Measurements from ENCODE around the gene TAS2R30. TPM values are rescaled to one million over a fixed set of nuclear protein-coding genes. Genes with fewer than 3 reads are reported as not detected.

TAS2R30 gene
- total RNA-seq, 4 donors from 2014 or later, result 10.4 to 26.2 (median 17.9) TPM

GRCh38 chr12:11162502-11162901, 28.1 kb upstream of the TAS2R30 start:
- no peak overlapping the region for H3K4me3 ChIP-seq (replicated peaks in 1 of 3)
- H3K36me3 ChIP-seq, result no peaks in the 10 kb centered on the region
- DNase-seq, result no peak
- no peaks in the 10 kb centered on the region for H3K9me3 ChIP-seq
- TF ChIP-seq CTCF (IDR thresholded peaks at IDR 0.05), result no peak
- no peak for TF ChIP-seq POLR2A (IDR thresholded peaks at IDR 0.05)
- H3K27me3 ChIP-seq, result no peaks in the 10 kb centered on the region
- no peak overlapping the region for H3K27ac ChIP-seq
- intact Hi-C loops (cut with DNase I), result no loop called here
- no peaks in the 10 kb centered on the region for H3K4me1 ChIP-seq
- WGBS, 2 donors, result 100% methylated on average over 1 of the region's 1 CpG

GRCh38 chr12:11158885-11159444, 24.5 kb upstream of the TAS2R30 start:
- TF ChIP-seq POLR2A (IDR thresholded peaks at IDR 0.05), result no peak
- TF ChIP-seq CTCF (IDR thresholded peaks at IDR 0.05), result no peak
- WGBS, 2 donors, result 62 to 80% methylated on average over 5 of the region's 5 CpGs
- intact Hi-C loops (cut with DNase I), result no loop called here
- H3K27ac ChIP-seq, result no peak overlapping the region
- no peak overlapping the region for H3K4me3 ChIP-seq (replicated peaks in 1 of 3)
- no peaks in the 10 kb centered on the region for H3K27me3 ChIP-seq
- H3K9me3 ChIP-seq, result no peaks in the 10 kb centered on the region
- DNase-seq, result no peak
- H3K36me3 ChIP-seq, result no peaks in the 10 kb centered on the region
- H3K4me1 ChIP-seq, result no peaks in the 10 kb centered on the region

GRCh38 chr12:11154400-11154925, 20.0 kb upstream of the TAS2R30 start:
- no peaks in the 10 kb centered on the region for H3K27me3 ChIP-seq
- no peak for DNase-seq
- TF ChIP-seq CTCF (IDR thresholded peaks at IDR 0.05) (no peak), POLR2A (IDR thresholded peaks at IDR 0.05) (no peak)
- no peak overlapping the region for H3K27ac ChIP-seq
- intact Hi-C loops (cut with DNase I), result no loop called here
- no peaks in the 10 kb centered on the region for H3K36me3 ChIP-seq
- H3K4me1 ChIP-seq, result no peaks in the 10 kb centered on the region
- 89 to 97% methylated on average over 1 of the region's 1 CpG for WGBS, 2 donors
- H3K4me3 ChIP-seq (replicated peaks in 1 of 3), result no peak overlapping the region
- H3K9me3 ChIP-seq, result no peaks in the 10 kb centered on the region

GRCh38 chr12:11152725-11153124, 18.3 kb upstream of the TAS2R30 start:
- WGBS, 2 donors, result 96 to 99% methylated on average over 2 of the region's 2 CpGs
- H3K9me3 ChIP-seq, result no peaks in the 10 kb centered on the region
- TF ChIP-seq CTCF (IDR thresholded peaks at IDR 0.05), result no peak
- no peak for TF ChIP-seq POLR2A (IDR thresholded peaks at IDR 0.05)
- no peaks in the 10 kb centered on the region for H3K4me1 ChIP-seq
- H3K4me3 ChIP-seq (replicated peaks in 1 of 3), result no peak overlapping the region
- intact Hi-C loops (cut with DNase I), result no loop called here
- H3K27ac ChIP-seq, result no peak overlapping the region
- no peaks in the 10 kb centered on the region for H3K27me3 ChIP-seq
- no peaks in the 10 kb centered on the region for H3K36me3 ChIP-seq
- DNase-seq, result no peak

- Histone ChIP-seq H3K27ac (no peak overlapping the region), H3K27me3 (no peaks in the 10 kb centered on the region), H3K4me3 (replicated peaks in 1 of 3) (no peak overlapping the region), H3K4me1 (no peaks in the 10 kb centered on the region), H3K36me3 (no peaks in the 10 kb centered on the region), H3K9me3 (no peaks in the 10 kb centered on the region)
- DNase-seq, result no peak
- intact Hi-C loops (cut with DNase I), result no loop called here
- WGBS, 2 donors, result 14 to 37% methylated on average over 1 of the region's 1 CpG
- TF ChIP-seq POLR2A (IDR thresholded peaks at IDR 0.05) (no peak), CTCF (IDR thresholded peaks at IDR 0.05) (no peak)
These were observed 16.4 kb upstream of the TAS2R30 start for GRCh38 chr12:11150832-11151231.
